SJSA1 (cell line): Measurements from ENCODE around the gene NDUFA8. TPM values are rescaled to one million over a fixed set of nuclear protein-coding genes. Genes with fewer than 3 reads are reported as not detected.
A peak's percentile ranks its signal among the peaks of the same experiment; 100 is the strongest.

ENCODE experiments used
- DNase-seq, 2 experiments: peaks; one replicate each; pipeline ENCODE4 v3.0.0-alpha.2; 2015 to 2020; ENCODE audit warnings: low spot score in 2 of 2, low read depth in 1 of 2
- H3K27ac ChIP-seq: fragments of 250-450 bp; sonication (Bioruptor Pico); 2 replicates; pipeline ENCODE4 v1.5.1; 2020; ENCODE audit warnings: mild to moderate bottlenecking, moderate library complexity
- H3K27me3 ChIP-seq: fragments of 250-450 bp; sonication (Bioruptor Pico); replicated peaks from 2 replicates; pipeline ENCODE4 v1.5.1; 2020; ENCODE audit warnings: mild to moderate bottlenecking, moderate library complexity
- H3K36me3 ChIP-seq: fragments of 250-450 bp; sonication (Bioruptor Pico); 2 replicates; pipeline ENCODE4 v1.5.1; 2020; ENCODE audit warnings: mild to moderate bottlenecking
- H3K4me1 ChIP-seq: fragments of 250-450 bp; sonication (Bioruptor Pico); replicated peaks from 2 replicates; pipeline ENCODE4 v1.6.1; 2021; ENCODE audit warnings: mild to moderate bottlenecking
- H3K4me3 ChIP-seq: fragments of 250-450 bp; sonication (Bioruptor Pico); 2 replicates; pipeline ENCODE4 v1.5.1; 2020; ENCODE audit warnings: mild to moderate bottlenecking
- H3K9me3 ChIP-seq: fragments of 250-450 bp; sonication (Bioruptor Pico); replicated peaks from 2 replicates; pipeline ENCODE4 v1.5.1; 2020; ENCODE audit warnings: mild to moderate bottlenecking
- total RNA-seq: library from RNA; depleted of rRNA; stranded (reverse); fragments of >200 nt; shearing (Covaris generic); gene quantifications from 2 replicates; pipeline ENCODE4 v1.2.3, GENCODE V29; 2014

NDUFA8 gene
- total RNA-seq, 1 experiment from 2014 or later, result 47.8 TPM

DNA sequence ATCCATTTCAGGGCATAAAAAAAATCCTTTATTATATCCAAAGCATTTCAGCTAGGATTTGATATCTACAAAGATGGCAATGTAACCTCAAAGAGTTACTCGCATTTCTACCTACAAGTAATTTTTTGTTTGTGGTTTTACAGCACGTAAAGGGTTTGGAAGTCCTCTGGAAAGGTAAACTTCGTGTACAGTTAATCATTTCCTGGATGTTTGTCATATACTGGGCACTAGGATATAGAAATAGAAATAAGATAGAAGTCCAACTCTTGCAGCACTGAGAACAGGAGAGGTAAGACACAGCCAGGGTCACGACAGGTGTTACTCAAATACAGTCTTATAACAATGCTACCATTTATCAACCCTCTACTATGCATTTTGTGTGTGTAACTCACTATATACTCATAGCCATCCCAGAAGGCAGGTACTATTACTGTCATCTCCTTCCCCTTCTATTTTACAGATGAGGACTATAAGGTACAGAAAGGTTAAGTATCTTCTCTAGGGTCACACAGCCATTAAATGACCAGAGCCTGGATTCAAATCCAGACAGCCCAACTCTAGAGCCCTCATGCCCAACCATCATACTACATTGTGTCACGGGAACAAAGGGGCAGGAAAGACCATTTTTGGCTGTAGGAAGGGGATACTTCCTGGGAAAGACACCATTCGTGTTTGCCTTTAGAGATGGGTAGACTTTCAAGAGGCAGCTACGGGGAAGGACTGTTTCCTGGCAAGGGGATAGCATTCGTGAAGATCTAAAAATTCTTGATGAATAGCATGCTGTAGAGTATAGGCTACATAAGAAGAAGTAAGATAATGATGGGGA lies 19.0 kb downstream of the NDUFA8 start:
- Histone ChIP-seq H3K9me3 (no peaks in the 10 kb centered on the region), H3K4me1 (peaks cover 9% of the 10 kb centered on the region), H3K4me3 (no peak overlapping the region), H3K27me3 (no peaks in the 10 kb centered on the region), H3K36me3 (peaks cover 19% of the 10 kb centered on the region), H3K27ac (no peak overlapping the region)
- no peak for DNase-seq

DNA sequence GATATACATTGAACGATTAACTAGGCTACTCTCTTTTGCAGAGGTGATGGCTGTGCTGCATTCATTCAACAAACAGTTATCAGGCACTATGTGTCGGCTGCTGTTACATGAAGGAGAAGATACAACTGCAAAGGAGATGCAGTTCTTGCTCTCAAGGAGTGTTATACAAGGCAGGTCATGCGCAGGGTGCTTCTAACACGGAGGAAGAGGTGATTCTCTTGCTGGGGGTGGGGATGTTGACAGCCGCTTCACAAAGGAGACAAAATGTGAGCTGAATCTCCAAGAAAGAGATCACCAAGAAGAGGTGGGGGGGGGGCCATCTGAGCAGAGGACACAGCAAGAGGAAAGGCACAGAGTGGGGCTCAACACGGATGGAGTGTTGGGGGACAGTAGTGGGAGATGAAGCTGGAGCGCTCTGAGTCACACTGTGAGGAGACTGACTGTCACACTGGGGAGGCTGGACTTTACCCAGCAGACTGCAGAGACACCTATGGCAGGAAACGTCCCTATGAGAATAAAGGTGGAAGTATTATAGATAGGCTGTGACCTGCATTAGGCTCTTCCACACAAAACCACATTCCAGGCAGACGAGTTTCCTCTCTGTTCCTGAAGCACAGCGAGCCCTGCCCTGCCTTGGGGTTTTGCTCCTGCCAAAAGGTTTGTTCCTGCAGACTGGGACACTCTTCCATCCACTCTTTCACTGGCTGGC lies 20.9 kb downstream of the NDUFA8 start:
- Histone ChIP-seq H3K4me3 (no peak overlapping the region), H3K27ac (no peak overlapping the region), H3K36me3 (peaks cover 16% of the 10 kb centered on the region), H3K9me3 (no peaks in the 10 kb centered on the region), H3K4me1 (peaks cover 28% of the 10 kb centered on the region), H3K27me3 (no peaks in the 10 kb centered on the region)
- no peak for DNase-seq

DNA sequence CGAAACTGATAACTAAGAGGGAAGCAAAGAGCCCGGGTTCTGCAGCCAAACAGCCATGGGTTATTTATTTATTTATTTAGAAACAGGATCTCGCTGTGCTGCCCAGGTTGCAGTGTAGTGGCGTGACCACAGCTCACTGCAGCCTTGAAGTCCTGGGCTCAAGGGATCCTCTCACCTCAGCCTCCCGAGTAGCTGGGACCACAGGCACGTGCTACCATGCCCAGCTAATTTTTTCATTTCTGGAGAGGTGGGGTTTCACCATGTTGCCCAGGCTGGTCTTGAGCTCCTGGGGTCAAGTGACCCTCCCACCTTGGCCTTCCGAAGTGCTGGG lies 24.1 kb downstream of the NDUFA8 start:
- Histone ChIP-seq H3K36me3 (no peaks in the 10 kb centered on the region), H3K4me1 (peaks cover 31% of the 10 kb centered on the region), H3K9me3 (no peaks in the 10 kb centered on the region), H3K27ac (peak overlapping the region; percentile 48), H3K27me3 (no peaks in the 10 kb centered on the region), H3K4me3 (no peak overlapping the region)
- no peak for DNase-seq

DNA sequence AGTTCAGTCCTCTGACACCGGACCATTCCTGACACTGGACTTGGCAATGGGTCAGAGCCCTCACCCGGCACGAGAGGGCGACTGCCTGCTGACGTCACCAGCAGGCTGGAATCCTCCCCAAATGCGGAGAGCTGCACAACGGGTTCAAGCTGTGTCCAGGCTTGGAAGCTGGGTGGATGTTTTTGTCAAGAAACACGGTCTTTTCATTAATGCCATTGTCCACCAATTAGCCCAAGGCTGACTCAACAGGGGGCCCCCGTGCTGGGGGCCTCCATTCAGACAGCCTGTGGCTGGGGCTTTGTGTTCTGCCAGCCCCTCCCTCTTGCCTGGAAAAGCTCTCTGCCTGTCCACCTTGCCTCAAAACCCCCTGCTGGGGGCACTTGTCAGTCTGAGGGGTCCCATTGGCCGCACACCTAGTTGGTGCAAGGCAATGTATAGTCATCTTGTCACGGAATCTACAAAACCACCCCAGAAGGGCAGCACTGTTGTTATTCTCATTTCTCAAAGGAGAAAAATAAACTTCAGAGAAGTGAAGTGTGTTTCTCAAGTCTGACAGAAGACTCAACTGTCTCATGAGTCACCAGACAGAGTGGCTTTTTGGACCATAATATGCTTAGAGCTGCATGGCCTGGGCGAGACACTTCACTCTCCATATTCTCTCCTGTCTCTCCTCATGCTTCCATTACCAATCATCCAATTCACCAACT lies 24.6 kb downstream of the NDUFA8 start:
- no peak overlapping the region for H3K4me3 ChIP-seq
- DNase-seq, result peak; percentile 82 to 87
- no peaks in the 10 kb centered on the region for H3K36me3 ChIP-seq
- peak overlapping the region; percentile 48 for H3K27ac ChIP-seq
- H3K27me3 ChIP-seq, result no peaks in the 10 kb centered on the region
- H3K9me3 ChIP-seq, result no peaks in the 10 kb centered on the region
- H3K4me1 ChIP-seq, result peaks cover 31% of the 10 kb centered on the region

DNA sequence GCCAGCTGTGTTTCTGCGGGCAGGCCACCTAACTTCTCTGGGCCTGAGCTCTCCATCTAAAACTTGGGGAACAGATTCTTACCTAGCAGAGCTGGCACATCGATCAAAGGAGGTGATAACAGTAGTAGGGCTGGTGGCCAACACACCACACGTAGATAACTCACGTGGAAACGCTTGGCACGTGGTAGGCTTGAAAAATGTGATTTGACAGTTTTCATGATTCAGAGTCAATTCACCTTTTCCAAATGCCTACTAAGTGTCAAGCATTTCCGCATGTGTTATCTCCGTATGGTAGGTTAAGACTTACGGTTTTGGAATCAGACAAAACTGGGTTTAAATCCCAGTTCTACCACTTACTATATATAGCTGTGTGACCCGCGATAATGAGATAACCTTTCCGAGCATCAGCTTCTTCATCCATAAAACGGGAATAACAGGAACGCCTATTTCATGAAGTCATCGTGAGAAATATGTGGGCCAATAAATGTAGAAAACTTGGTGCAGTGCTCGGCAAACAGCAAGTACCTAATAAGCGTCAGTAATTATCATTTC lies 25.5 kb downstream of the NDUFA8 start:
- no peaks in the 10 kb centered on the region for H3K36me3 ChIP-seq
- no peaks in the 10 kb centered on the region for H3K9me3 ChIP-seq
- peak in 1 of 2 experiments; percentile 12 for DNase-seq
- peak overlapping the region; percentile 48; the same call in 1 of the 2 replicates for H3K27ac ChIP-seq
- H3K27me3 ChIP-seq, result no peaks in the 10 kb centered on the region
- peaks cover 29% of the 10 kb centered on the region for H3K4me1 ChIP-seq
- no peak overlapping the region for H3K4me3 ChIP-seq

DNA sequence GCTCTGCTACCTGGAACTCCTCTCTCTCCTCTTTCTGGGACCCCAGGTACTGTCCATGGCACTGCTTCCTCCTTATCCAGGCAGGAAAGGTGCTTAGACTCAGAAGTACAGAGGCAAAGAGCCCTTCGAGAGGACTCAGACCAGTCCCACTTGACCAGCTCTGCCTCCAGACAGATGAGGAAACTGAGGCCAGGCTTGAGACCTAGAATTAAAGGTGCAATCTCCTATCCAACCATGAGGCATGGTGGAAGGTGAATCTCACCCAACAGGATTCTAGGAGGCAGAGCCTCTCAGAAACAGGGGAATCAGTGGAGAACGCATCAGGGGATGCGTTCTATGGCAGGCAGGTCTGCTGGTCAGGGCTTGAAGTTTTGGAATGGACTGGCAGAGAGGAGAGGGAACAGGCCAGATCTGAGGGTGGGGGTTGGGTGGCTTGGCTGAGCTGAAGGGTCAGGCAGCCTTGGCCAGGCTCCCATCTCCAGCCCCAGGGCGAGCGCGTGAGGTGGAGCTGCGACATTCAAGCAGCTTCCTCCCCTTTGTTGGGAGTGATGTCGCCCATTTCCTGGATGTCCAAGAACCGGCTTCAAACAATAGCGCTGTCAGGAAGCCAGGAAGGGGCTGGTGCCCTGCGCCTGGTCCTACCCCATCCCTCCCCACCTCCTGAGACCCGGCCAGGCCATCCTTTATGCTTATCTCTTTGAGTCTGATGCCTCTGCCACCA lies 26.2 kb downstream of the NDUFA8 start:
- DNase-seq, result no peak
- Histone ChIP-seq H3K27ac (no peak overlapping the region), H3K4me1 (peaks cover 28% of the 10 kb centered on the region), H3K36me3 (no peaks in the 10 kb centered on the region), H3K27me3 (no peaks in the 10 kb centered on the region), H3K9me3 (no peaks in the 10 kb centered on the region), H3K4me3 (no peak overlapping the region)

DNA sequence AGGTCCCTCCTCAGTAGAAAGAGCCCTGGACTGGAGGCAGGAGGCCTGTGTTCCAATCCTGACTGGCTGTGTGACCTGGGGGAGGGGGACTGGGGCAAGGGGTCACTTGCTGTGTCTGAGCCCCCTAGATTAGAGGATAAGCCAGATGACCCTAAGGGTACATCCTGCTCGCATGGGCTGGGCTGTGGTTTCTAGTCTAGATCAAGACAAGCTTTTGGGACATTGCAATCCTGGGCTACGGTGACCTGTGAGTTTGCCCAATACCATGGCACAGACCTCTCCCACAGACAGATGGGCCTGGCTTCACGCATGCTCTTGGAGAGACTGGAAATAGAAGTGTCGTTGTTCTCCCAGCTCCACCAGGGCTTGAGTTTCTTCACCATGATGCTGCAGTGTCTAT lies 27.0 kb downstream of the NDUFA8 start:
- H3K4me1 ChIP-seq, result peaks cover 28% of the 10 kb centered on the region
- no peak for DNase-seq
- no peaks in the 10 kb centered on the region for H3K36me3 ChIP-seq
- no peaks in the 10 kb centered on the region for H3K9me3 ChIP-seq
- no peaks in the 10 kb centered on the region for H3K27me3 ChIP-seq
- H3K4me3 ChIP-seq, result no peak overlapping the region
- no peak overlapping the region for H3K27ac ChIP-seq

DNA sequence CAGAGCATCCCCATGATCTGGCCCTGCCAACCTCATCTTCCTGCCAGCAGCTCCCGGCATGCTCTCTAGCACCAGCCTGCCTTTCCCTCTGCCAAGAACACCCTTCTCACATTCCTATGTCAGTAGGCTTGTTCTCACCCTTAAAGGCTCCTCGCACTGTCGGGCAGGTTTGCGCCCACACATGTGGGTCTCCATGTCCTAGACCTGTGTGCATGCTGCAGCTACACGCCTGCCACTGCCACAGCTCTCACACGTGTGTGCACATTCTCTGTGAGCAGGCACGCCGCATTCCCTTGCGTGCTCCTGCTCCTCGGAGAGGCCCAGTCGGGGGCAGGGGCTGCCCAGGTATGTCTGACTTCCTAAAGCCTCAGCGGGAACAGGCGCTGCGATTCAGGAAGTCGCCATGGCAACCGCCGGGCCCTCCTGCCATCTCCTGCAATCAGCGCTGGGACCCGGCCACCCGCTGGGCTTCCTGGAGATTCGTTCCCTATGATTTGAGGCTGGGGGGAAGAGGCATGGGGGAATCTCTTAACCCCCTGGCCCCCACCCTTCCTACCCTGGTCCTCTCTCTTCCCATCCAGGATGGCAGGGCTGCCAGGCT lies 28.1 kb downstream of the NDUFA8 start:
- H3K9me3 ChIP-seq, result no peaks in the 10 kb centered on the region

DNA sequence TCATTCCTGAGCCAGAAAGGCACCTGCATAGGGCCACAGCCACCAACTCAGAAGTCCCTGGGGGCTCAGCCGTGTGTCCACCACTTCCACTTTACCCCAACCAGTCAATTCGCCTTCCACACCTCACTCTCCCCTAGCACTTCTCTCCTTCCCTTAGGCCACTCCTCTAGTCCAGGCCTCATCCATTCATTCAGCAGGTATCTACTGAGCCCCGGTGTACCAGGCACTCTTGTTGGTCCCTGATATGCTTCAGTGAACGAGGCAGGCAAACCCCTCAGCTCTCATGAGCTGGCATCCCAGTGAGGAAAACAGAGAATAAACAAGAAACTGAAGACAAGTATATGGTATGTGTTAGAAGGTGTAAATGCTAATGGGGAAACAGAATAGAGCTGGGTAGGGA lies 28.7 kb downstream of the NDUFA8 start:
- peaks cover 33% of the 10 kb centered on the region for H3K4me1 ChIP-seq
- no peaks in the 10 kb centered on the region for H3K9me3 ChIP-seq
- no peak overlapping the region for H3K27ac ChIP-seq
- no peaks in the 10 kb centered on the region for H3K27me3 ChIP-seq
- H3K4me3 ChIP-seq, result no peak overlapping the region
- DNase-seq, result no peak
- H3K36me3 ChIP-seq, result no peaks in the 10 kb centered on the region

More for the DNA sequence above, 28.1 kb downstream of the NDUFA8 start:
- no peaks in the 10 kb centered on the region for H3K27me3 ChIP-seq
- peaks cover 29% of the 10 kb centered on the region for H3K4me1 ChIP-seq
- H3K4me3 ChIP-seq, result no peak overlapping the region
- H3K27ac ChIP-seq, result no peak overlapping the region
- H3K36me3 ChIP-seq, result no peaks in the 10 kb centered on the region
- no peak for DNase-seq

DNA sequence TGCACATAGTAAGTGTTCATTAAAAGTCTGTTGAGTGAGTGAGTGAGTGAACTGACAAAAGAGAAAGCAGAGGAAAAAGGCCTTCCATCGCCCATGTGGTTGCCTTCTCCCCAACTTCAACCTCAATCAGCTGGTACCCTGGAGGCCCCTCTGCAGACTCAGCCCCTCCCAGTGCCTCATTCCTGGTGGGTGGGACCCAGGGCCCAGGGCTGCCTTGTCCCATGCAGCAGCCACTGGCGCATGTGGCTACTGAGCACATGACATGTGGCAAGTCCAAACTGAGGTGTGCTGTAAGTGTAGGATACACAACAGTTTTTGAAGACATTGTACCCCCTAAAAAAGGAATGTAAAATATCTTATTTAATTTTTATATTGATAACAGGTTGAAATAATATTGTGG lies 29.6 kb downstream of the NDUFA8 start:
- Histone ChIP-seq H3K27me3 (no peaks in the 10 kb centered on the region), H3K27ac (no peak overlapping the region), H3K36me3 (no peaks in the 10 kb centered on the region), H3K4me3 (no peak overlapping the region), H3K9me3 (no peaks in the 10 kb centered on the region), H3K4me1 (peaks cover 31% of the 10 kb centered on the region)
- DNase-seq, result no peak

DNA sequence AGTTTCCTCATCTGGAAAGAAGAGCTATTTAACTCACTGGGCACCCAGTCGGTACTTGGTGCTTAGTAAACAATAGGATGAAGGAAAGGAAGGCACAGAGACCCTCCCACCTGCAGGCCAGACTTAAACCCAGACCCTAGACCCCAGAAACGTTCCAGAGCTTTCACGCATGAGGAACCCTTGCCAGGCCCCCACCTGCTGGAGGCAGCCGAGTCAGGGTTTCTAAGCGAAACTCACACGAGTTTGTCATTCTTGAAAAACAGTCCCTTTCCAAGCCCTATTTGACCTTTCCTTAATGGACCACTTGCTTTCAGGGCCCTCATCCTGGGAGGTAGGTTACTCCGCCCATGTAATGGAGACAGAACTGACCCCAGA lies 30.6 kb downstream of the NDUFA8 start:
- Histone ChIP-seq H3K4me3 (no peak overlapping the region), H3K27me3 (no peaks in the 10 kb centered on the region), H3K4me1 (peaks cover 21% of the 10 kb centered on the region), H3K9me3 (no peaks in the 10 kb centered on the region), H3K36me3 (no peaks in the 10 kb centered on the region), H3K27ac (no peak overlapping the region)
- DNase-seq, result no peak

DNA sequence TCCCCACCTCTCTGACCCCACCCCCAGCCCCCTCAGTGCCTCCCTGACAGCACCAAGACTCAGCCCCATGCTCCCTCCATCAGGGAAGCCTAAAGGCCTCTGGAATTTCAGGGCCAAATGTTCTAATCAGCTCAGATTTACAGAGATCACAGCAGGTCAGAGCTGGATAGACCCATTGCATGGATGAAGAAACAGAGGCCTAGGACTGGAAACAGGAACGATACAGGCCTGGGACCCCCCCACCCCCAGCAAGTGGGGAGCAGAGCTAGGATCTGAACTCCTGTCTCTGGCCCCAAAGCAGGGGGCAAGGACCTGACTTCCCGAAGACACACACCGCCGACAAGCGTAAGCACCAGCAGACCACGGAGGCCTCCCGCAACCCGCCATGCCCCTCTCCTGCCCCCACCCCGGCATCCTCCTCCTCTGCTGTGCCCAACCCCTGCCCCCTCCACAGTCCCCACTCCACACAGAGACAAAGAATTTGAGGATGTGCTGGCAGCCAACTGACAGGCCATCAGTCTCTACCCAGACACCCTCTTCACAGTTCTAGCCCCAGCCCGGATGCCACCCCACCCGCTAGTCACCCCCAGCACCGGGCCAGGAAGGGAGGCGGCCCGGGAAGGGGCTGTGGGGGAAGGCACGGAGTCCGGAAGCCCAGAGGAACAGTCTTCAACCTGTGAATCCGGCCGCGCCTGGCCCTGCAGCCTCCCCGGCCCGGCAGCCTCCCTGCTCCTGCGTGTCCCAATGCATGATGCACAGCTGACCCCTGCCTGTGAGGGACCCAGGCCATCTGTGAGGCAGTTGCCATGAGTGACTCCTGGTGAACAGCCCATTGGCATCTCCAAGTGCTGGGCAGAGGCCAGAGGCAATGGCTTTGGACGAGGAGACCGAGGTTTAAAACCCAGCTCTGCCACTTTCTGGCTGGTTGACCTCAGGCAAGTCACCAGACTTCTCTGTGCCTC lies 31.3 kb downstream of the NDUFA8 start:
- DNase-seq, result no peak
- Histone ChIP-seq H3K27me3 (no peaks in the 10 kb centered on the region), H3K9me3 (no peaks in the 10 kb centered on the region), H3K4me3 (no peak overlapping the region), H3K4me1 (peaks cover 15% of the 10 kb centered on the region), H3K27ac (no peak overlapping the region), H3K36me3 (no peaks in the 10 kb centered on the region)
